HG03025 (cell line): Measurements from ENCODE around the gene TRIO.

Experiments used
- ATAC-seq: cut with Tn5 transposase; IDR thresholded peaks from one replicate; pipeline ENCODE4 v1.9.1; 2021; ENCODE audit warnings: mild to moderate bottlenecking, moderate library complexity; ENCODE audit not compliant: unreplicated experiment, low FRiP score

The TRIO gene

GRCh38 chr5:14181299-14181968, 38.3 kb downstream of the TRIO start:
- no peak for ATAC-seq

- no peak for ATAC-seq
Measured at GRCh38 chr5:14182761-14183160, 39.6 kb downstream of the TRIO start.

GRCh38 chr5:14183187-14183939, 40.2 kb downstream of the TRIO start:
- ATAC-seq = no peak

- no peak for ATAC-seq
Measured at GRCh38 chr5:14184082-14184481, 40.9 kb downstream of the TRIO start.

GRCh38 chr5:14184725-14185124, 41.6 kb downstream of the TRIO start:
- ATAC-seq = no peak

GRCh38 chr5:14185326-14186058, 42.4 kb downstream of the TRIO start:
- ATAC-seq = no peak

GRCh38 chr5:14186059-14186830, 43.1 kb downstream of the TRIO start:
- no peak for ATAC-seq

- ATAC-seq = no peak
Measured at GRCh38 chr5:14187157-14187556, 44.0 kb downstream of the TRIO start.

GRCh38 chr5:14187660-14188059, 44.5 kb downstream of the TRIO start:
- ATAC-seq = no peak

- no peak for ATAC-seq
Measured at GRCh38 chr5:14188778-14189177, 45.6 kb downstream of the TRIO start.

- no peak for ATAC-seq
Measured at GRCh38 chr5:14189680-14190079, 46.5 kb downstream of the TRIO start.

- ATAC-seq = no peak
Measured at GRCh38 chr5:14190194-14191164, 47.3 kb downstream of the TRIO start.

- ATAC-seq = no peak
Measured at GRCh38 chr5:14191325-14191724, 48.2 kb downstream of the TRIO start.

- no peak for ATAC-seq
Measured at GRCh38 chr5:14193496-14193895, 50.4 kb downstream of the TRIO start.

GRCh38 chr5:14195588-14195987, 52.4 kb downstream of the TRIO start:
- ATAC-seq = no peak

GRCh38 chr5:14197056-14197455, 53.9 kb downstream of the TRIO start:
- no peak for ATAC-seq

- no peak for ATAC-seq
Measured at GRCh38 chr5:14199902-14200301, 56.8 kb downstream of the TRIO start.

- no peak for ATAC-seq
Measured at GRCh38 chr5:14200312-14200990, 57.3 kb downstream of the TRIO start.
